Cortex of kidney (tissue), 1 donor: ENCODE measurements around the gene RNGTT.

ENCODE experiments used
- DNase-seq: peaks from one replicate; lab custom pipeline; 2025; lab: John Stamatoyannopoulos, UW

The RNGTT gene

DNA sequence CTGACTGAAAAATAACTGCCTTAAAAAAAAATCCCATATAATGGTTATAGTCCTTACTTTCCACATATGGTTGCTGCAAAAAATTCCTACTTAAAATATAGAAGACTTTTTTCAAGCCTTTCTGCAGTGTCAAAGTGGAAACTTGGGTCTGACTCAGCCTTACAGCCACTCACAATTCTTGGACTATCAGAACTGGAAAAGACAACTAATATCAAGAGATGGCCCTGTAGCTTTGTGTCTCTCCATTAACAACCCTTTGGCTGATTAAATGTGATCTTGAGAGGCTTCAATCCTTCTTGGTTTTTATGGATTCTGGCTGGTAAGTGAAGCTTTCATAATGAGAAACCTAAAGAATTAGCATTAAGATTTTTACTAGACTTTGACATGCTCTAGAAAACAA is 307.8 kb downstream of the RNGTT start:
- no peak for DNase-seq

DNA sequence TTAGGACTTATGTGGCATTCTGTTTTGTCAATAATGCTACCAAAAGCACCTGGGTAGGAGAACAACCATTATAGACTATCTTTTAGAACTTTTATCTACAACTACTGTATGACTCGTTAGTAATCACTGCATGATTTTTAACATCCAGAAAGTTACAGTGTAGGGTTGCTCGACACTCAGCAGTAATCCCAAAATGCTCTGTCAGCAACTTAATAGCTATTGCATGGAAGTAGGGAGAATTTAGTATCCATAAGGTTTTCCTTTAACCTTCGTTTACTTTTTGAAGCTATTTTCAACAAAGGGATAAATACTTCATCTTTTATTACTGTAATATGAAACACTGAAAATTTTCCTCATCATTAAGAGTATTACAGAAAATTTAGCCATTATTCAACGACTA is 309.5 kb downstream of the RNGTT start:
- DNase-seq, result no peak

DNA sequence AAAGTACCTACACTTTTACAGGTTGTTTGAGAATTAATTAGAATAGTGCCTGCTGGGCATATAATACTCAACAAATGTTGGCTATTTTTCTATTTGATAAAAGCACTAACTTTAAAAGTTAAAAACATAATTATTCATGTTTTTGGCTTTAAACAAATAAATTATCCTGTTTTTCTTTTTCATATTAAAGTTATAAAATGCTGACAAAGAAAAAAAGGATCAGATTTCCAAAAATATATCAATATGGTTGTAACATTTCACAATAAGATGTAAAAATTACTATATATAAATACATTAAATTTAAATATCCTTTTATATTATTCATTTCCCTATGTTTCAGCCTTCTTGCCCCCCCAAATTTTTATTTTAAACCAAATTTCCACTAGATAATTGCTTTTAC is 312.0 kb downstream of the RNGTT start:
- no peak for DNase-seq

DNA sequence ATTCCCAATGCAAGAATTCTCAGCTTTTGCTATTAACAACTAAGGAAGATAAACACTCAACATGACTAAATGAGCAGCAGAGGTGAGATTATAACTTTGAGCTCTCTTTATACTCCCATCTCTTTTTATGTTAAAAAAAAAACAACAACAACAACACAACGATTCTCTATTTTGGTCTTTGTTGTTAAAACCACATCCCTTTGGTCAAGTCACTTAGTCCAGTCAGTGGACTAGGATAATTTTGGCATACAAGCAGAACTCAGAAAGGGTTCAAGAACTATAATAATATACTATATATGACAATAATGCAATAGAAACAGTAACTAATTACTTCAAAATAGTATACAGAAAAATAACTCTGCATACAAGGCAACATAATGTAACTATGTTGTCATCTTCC is 312.4 kb downstream of the RNGTT start:
- no peak for DNase-seq

DNA sequence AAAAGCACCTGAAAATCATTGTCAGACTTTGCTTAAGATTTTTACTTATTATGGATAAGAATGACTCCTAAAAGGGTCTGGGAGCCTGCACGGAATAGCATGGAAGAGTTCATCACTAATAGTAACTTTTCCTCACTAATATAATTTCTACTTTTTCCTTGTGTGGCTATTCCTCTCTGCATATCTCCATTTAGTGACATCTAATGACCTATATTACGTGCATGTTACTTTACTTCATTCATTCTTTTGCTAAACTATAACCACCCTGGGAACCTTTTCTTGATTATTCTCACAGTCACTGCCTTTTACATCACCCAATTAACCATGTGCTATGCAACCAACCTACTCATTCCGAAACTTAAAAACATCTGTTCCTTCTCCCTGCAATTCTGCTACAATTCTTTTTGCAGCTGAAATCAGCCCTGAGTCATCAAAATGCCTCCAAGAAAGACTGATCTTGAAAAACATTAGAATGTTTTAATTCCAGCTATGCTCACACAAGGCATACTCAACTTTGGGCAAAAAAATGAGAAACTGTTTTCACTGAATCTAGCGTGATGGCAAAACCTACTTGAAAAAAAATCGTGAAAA is 313.3 kb downstream of the RNGTT start:
- DNase-seq, result no peak

DNA sequence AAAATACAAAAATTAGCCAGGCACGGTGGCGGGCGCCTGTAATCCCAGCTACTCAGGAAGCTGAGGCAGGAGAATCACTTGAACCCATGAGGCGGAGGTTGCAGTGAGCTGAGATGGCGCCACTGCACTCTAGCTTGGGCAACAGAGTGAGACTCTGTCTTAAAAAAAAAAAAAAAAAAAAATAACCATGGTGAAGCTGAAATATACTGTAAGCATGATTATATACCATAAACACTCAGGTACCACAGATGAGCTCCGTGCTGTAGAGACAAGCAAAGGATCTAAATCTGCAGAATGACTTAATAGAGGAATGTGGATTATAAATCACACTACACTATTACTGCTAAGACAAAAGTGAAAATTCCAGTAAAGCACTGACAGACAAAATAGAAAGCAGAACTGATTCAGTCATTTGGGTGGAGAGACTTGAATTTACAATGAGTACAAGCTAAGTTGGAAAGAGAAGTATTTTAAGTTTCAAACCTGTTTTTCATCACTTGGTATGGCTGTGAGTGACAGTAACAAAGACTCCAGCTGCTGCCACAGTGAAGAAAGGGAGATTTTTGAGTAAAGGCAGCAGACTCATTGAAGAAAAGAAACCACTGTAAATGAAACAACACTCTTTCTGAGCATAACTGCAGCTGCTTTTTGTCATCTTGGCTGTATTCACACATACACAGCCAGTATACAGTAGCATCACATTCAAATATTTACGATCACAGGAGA is 322.1 kb downstream of the RNGTT start:
- no peak for DNase-seq

DNA sequence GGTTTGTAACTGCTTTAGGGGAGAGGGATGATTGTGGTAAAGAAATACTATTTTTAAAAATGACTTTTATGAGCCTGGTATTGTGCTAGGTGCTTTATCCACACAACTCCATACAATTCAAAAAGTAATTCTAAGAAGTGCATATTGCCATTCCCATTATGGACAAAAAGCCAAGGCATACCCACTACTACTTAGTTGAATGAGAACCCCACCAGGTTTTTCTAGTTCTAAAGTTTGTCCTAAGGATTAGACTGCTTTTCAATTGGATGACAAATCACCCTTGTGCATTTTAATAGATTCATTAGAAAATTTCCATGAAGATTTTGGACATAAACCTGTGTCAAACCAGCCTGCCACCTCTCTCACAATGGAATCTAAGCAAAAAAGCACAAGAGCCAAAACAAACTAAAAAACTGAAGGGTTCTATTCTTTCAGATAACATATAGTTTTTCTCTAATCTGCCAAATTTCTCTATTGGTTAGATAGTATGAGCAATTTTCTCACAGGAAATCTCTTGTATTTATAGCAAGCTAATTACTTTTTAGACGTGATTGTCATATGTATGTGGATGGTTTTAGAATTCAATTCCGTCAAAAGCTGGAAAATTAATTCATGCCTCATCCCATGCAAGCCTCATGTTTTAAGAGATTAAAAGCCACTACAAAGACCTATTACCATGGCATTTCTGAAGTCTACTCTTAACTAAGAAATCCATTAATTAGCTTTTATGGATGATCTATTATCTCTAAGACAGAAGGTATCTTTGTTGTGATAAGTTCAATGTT is 325.5 kb downstream of the RNGTT start:
- DNase-seq, result no peak

DNA sequence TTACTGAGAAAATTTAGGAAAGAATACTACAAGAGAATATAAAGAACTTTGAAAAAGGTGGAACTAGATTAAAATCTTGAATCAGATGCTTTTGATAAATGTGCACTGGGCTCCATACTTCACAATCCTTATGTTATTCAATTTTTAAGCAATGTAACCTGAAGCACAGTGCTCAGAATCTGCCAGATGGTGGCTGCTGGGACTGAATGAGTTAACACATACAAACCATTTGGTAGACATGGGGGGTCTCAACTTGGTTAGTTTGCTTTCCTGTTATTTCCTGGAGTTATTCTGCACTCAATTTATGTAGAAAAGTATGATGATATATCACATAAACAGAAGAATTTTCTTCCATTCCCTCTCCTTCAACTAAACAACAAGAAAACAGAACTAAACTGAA is 326.5 kb downstream of the RNGTT start:
- DNase-seq, result no peak

DNA sequence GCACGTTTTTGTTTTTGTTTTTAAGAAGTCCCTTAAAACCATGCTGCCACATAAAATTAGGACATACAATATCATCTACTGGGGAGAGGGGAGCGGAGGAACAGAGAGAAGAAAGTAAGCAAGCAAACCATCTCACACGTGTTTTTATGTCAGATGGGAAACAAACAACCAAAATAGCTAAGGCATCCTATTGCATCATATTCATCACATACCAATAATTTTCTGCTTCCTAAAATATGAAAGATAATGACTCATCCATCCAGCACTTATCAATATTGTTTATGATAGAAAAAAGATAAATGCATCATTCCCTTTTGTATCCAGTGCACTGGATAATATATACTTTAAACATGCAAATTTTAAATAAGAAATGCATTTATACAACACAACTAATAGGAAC is 329.6 kb downstream of the RNGTT start:
- no peak for DNase-seq

DNA sequence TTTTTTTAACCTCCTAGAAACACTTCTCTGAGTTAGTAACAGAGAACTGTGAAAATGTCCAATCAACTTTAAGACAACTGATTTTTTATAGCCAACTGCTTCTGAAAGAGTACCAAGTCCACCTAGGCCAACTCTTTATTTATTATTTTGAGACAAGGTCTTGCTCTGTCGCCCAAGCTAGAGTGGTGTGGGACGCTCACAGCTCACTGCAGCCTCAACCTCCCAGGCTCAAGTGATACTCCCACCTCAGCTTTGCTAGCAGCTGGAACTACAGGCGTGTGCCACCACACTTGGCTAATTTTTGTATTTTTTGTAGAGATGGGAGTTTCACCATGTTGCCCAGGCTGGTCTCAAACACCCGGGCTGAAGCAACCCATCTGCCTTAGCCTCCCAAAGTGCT is 331.6 kb downstream of the RNGTT start:
- no peak for DNase-seq

DNA sequence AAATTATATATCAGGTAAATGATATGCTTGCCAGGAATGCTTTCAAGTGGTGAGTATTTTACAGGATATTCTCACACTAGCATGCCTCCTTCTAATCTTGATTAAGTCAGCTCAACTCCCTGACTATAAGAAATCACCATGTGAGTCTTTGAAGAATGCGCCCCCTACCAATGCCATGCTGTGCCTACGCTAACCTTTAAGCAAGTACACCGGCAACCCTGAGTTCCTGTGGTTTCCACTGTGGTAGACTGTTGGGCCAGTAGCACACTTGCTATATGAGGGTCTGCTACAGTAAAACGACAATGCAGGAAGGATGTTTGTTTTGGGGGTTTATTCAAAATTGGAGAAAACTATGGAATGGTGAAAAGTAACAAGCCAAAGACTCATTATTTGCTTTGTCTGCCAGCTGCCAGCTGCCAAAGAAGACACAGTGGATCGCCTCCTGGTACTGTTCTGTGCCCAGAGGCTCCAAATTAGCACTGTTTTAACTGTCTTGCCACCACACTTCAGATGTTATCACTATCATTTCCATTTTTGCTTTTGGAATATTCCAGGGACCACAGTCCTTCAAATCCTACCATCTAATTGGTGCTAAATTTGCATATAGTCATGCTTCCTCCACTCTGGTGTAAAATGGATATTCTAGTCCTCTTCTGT is 333.5 kb downstream of the RNGTT start:
- DNase-seq, result no peak

DNA sequence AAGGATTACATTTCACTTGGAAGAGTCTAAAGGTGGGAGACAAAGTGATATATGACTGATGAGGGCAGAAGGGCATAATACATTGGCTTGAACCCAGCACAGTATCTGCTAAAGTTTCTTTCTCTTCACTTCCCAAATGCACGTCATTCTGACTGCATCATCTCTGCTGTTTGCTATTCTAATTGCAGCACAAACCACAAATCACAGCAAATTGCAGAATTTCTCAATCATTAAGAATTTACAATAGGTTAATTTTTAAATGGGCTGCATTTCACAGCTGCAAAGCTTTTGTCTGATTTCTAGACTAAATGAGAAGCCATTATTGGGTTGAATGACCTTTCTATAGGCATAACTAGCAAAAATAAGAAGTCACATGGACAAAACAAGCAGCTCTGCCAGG is 337.0 kb downstream of the RNGTT start:
- no peak for DNase-seq

DNA sequence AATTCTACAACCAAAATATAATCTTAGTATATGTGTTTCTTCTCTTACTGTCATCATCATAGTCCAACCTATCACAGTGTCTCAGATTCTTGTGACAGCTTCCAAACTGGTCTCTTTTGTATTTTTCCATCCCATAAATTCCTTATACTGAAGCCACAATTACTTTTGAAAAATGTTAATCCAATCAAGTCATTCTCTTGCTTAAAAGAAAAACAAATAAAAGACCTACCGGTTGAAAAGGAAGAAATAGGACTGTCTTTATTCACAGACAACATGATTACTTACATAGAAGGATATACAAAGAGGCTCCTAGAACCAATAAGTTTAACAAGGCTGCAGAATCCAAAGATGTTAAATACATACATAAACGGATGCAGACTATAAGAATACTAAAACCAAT is 339.9 kb downstream of the RNGTT start:
- DNase-seq, result no peak

DNA sequence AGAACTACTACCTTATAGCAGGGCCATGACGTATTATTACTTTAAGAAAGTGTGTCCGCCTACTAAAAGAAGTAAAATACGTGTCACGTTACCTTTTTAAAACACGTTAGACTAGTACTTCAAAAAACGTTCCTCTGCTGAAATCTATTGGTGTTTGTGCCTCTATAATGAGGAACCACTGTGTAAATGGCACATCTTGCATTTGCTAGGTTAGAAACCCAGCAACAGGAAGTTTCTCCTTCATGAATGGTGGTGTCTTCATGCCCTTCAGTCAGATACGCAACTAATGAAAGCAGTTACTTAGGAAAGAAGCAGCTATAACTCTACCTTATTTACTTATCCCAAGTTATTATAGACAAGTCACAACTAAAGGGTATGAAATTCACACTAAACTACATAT is 343.5 kb downstream of the RNGTT start:
- no peak for DNase-seq

DNA sequence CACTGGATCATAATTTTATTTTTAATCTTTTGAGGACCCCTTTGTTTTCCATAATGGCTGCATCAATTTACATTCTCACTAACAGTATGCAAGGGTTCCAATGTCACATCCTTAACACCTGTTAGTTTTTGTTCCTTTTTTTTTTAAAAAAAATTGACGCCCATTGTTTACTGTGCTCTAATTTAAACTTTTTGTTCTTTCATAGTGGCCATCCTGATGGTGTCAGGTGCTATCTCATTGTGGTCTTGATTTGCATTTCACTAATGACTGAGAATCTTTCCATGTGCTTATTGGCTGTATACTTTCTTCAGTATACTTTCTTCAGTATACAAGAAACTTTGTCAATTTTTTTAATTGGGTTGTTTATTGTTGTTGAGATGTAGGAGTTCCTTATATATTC is 347.0 kb downstream of the RNGTT start:
- DNase-seq, result no peak

DNA sequence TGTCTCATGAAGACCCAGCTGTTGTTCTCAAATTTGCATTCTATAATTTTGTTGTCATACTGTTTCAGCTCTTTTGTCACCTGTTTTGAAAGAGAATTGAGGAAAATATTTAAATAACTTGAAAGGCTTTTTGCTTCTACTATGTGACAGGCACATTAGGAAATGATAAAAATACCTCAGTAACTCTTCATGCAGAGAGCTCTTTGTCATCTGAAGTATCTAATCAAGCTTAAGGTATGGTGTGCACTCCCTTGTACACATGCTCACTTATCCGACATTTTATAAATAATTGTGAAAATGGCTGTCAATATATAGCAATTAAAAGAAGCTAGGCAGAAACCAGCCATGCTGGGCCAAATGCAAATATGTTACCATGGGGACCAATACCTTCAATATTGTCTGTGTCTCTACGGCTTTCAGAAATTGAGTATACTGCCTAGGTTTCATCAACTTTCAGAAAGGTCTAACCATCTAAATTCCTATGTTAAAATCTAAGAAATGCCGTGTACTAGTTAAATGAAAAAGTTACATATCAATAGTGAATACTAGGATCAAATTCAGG is 349.0 kb downstream of the RNGTT start:
- no peak for DNase-seq

DNA sequence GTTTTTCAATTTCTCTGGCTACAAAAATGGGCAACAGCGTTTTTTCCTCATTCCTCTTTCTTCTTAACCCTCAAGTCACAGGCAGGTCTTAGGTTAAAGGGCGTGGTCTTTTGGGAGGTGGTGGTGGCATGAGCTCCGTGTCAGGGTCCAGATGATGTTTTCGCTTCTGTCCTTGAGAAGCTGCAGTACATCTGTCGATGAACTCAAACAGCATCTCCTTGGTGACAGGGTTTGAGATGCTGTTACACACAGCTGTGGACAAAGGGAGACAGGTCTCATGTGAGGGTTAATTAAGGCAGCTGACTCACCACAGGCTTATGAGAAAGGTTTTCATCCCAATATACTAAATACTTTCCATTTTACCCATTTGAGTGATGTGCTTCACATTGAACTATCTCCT is 350.8 kb downstream of the RNGTT start:
- no peak for DNase-seq

DNA sequence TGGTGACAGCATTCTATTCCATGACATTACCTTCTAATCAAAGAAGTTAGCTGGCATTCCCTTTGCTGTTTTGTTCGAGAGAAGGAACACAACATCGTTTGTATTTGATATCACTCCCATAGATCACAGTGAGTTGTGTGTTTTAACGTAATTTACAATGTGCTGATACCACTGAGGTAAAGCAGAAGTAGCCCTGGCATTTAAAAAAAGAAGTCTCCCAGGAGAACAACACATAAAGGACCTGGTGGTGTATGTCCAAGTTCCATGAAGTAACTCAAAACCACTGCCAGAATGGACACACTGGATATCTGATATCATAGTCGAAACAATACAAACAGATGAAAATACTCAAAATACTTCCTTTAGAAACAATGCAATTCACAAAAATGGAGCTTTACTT is 351.7 kb downstream of the RNGTT start:
- DNase-seq, result no peak

DNA sequence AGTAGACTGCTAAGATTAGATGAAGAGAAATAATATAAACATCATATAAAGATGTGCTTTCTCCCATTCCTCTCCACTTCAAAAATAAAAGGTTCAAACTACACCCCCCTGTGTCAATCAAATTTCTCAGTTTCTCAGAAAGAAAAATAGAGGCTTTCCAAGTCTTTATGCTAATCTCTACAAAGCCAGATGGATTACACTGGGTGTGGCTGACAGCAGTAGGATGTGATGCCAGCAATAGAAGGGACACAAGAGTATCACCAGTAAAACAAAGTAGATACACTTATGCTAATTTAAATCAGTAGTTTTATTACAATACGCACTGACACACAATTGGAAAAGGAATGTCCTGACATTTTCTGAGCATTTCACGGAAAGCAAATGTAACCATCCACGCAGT is 353.4 kb downstream of the RNGTT start:
- no peak for DNase-seq

DNA sequence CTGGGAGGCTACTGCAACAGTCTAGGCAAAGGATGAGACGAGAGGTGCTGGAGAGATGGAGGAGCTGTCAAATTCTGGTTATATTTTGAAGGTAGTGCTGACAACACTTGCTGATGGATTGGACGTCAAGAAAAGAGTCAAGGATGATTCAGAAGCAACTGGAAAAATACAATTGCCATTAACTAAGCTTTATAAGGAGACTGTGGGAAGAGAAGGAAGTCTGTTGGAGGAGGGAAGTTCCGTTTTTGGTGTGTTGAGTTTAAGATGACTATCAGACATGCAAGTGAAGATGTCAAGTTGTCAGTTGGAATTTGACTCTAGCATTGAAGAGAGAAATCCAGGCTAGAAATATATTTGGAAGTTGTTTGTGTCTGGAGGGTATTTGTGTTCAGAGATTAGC is 358.1 kb downstream of the RNGTT start:
- no peak for DNase-seq

DNA sequence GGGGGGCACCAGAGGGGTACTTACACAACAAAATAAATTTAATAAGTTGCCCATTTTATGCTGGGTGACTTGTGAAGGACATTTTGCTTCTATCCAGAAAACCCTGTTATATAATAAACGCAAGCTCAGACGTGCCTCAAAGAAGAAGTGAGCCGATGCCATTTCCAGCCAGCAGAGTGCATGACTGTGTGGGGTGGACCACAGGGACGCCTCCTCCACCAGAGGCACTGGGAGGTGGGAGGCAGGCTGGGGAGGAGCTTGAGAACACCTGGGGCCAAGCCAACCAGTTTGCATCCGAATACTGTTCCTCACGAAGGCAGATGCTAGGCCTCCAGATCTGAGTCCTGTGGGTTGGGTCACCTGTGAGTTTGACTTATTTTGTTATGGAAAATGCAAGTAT is 363.8 kb downstream of the RNGTT start:
- no peak for DNase-seq

DNA sequence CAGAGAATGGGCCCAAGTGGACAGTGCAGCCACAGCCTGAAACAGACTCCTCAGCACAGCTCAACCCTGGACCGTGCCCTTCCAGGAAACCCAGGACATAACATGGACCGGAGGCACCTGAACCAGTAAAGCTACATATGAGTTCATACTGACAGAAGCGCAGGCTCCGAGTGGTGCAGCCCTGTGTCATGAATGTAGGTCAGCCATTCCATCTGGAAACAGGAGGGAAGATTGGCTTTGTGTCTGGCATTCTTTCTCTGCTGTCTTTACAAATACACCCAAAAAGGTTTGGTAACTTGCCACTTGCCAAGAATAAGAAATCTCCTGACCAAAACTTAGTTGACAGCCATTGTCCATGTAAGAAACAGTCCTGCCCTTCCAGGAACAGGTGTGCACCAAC is 366.6 kb downstream of the RNGTT start:
- DNase-seq, result no peak

DNA sequence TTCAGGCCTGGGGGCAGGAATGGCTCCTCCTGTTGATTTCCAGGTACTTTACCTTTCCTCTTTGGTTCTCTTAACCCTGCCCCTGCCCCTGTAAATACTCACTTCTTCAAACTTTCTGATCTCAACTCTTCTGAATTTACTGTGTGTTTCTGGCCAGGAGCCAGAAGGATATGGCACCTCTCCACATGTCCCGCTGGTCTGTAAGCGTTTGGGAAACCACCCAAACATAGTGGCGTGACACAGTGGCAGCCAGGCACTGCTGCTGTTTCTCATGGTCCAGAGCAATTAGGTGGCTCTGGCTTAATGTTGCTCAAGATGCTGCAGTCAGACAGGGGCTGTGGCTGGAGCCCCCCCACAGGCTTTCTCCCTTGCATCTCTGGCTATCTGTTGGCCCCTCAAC is 374.5 kb downstream of the RNGTT start:
- DNase-seq, result no peak
